HG02623 (cell line): ENCODE data around the gene UVRAG.
"Not testable (repeated sequence)": the region's sequence is repeated elsewhere in the genome, so short reads cannot be mapped to it uniquely, and the experiment has no call there.

ENCODE experiments used
- ATAC-seq: cut with Tn5 transposase; IDR thresholded peaks from one replicate; pipeline ENCODE4 v1.9.1; 2021; ENCODE audit warnings: moderate library complexity; ENCODE audit not compliant: unreplicated experiment

Gene UVRAG

GRCh38 chr11:75836417-75836816 lies 21.4 kb downstream of the UVRAG start:
- ATAC-seq: no peak

GRCh38 chr11:75839851-75840250 lies 24.8 kb downstream of the UVRAG start:
- ATAC-seq: no peak

- no peak for ATAC-seq
Measured at GRCh38 chr11:75840522-75840921, 25.5 kb downstream of the UVRAG start.

- no peak for ATAC-seq
Measured at GRCh38 chr11:75841739-75842138, 26.7 kb downstream of the UVRAG start.

- no peak for ATAC-seq
Measured at GRCh38 chr11:75845324-75845723, 30.3 kb downstream of the UVRAG start.

- no peak for ATAC-seq
Measured at GRCh38 chr11:75849894-75850293, 34.9 kb downstream of the UVRAG start.

- no peak for ATAC-seq
Measured at GRCh38 chr11:75850787-75851186, 35.8 kb downstream of the UVRAG start.

GRCh38 chr11:75851203-75851602 lies 36.2 kb downstream of the UVRAG start:
- no peak for ATAC-seq

- no peak for ATAC-seq
Measured at GRCh38 chr11:75852406-75853017, 37.5 kb downstream of the UVRAG start.

- not testable (repeated sequence) for ATAC-seq
Measured at GRCh38 chr11:75853563-75853962, 38.6 kb downstream of the UVRAG start.

GRCh38 chr11:75853971-75854370 lies 39.0 kb downstream of the UVRAG start:
- ATAC-seq: no peak

- no peak for ATAC-seq
Measured at GRCh38 chr11:75855206-75855605, 40.2 kb downstream of the UVRAG start.

GRCh38 chr11:75856912-75857311 lies 41.9 kb downstream of the UVRAG start:
- ATAC-seq: no peak

GRCh38 chr11:75858042-75858441 lies 43.0 kb downstream of the UVRAG start:
- ATAC-seq: no peak

- ATAC-seq: no peak
Measured at GRCh38 chr11:75858613-75859012, 43.6 kb downstream of the UVRAG start.

- ATAC-seq: no peak
Measured at GRCh38 chr11:75859614-75860013, 44.6 kb downstream of the UVRAG start.

GRCh38 chr11:75862437-75862836 lies 47.4 kb downstream of the UVRAG start:
- ATAC-seq: no peak

GRCh38 chr11:75867778-75868374 lies 52.9 kb downstream of the UVRAG start:
- ATAC-seq: no peak

- no peak for ATAC-seq
Measured at GRCh38 chr11:75868990-75869389, 54.0 kb downstream of the UVRAG start.

- ATAC-seq: no peak
Measured at GRCh38 chr11:75869661-75870455, 54.8 kb downstream of the UVRAG start.

GRCh38 chr11:75872887-75873416 lies 57.9 kb downstream of the UVRAG start:
- ATAC-seq: peak; percentile 22
